SK-N-MC (cell line): Measurements from ENCODE around the gene CLSTN2.

Source experiments
- EZH2 ChIP-seq: fragments of 200-600 bp; sonication (generic); IDR thresholded peaks from one replicate; pipeline ENCODE4 v1.6.1; 2017; ENCODE audit warnings: antibody characterized with exemption
- POLR2AphosphoS5 ChIP-seq: IDR thresholded peaks from 2 replicates; pipeline ENCODE4 v1.6.1; 2012; ENCODE audit warnings: mild to moderate bottlenecking, low read depth, low read length, borderline replicate concordance

DNA sequence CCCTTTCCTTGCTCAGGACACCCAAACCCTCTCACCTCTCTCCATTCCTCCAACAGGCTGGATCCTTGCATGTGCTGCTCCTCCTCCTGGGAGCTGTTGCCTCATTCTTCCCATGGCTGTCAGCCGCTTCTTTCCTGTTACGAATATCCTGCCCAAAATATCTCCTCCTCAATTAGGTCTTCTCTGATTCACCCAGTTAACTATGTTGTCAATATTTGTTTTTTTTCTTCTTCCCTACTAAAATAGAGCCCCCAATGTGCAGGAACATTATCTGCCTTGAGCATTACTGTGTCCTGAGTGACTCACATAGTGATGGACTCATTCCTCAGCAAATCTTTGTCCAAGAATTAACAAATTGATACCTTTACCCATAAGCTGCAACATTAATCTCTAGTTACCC lies 357.2 kb downstream of the CLSTN2 start:
- TF ChIP-seq POLR2AphosphoS5: no peak
- TF ChIP-seq EZH2: no peak
